ENCODE data around the gene ERC2.

DNA sequence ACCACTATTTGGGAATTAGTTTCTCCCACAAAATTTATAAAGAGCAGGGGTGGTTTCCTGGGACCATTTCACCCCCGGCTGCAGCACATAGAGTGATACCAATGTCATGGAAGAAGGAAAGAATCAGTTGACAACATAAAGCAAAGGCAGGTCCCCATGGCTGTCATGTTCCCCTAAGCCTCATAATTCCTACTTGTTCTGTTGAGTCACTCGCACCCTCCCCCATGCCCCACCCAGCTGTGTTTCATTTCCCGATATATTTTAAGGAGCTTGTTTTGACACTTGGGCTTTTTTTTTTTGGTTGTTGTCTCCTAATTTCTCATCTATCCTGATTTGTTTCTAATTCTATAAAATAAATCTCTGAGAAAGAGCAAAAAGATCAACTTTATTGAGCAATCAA, 24.9 kb downstream of the ERC2 start:
- no peak for TF ChIP-seq EZH2phosphoT487 (IDR thresholded peaks at IDR 0.05; ENCODE audit: borderline replicate concordance, low read depth, low read length)
- no peak for TF ChIP-seq CTCF (conservative IDR thresholded peaks at IDR 0.05; ENCODE audit: low read length)

Measured in OCI-LY7 (cell line).